Stimulated activated CD4-positive, alpha-beta T cell treated with anti-CD3 and anti-CD28 coated beads, Interleukin-4, amount 100 ng/mL, for 4 hours (primary cell): ENCODE results near the gene GSKIP.
"Not testable (repeated sequence)": the region's sequence is repeated elsewhere in the genome, so short reads cannot be mapped to it uniquely, and the experiment has no call there.

ENCODE experiments used
- DNase-seq, 2 experiments: peaks; one replicate each; pipeline ENCODE4 v3.0.0-alpha.2; 2020

GSKIP gene

GRCh38 chr14:96362965-96363750, at the start of gene GSKIP, which contains the start of gene ATG2B:
GSKIP (plus strand) TSS chr14:96363526; CDS start chr14:96382248, 18,722 bp downstream.
ATG2B (minus strand) TSS chr14:96363341; CDS start chr14:96362976, 365 bp downstream.
- DNase-seq: peak; percentile 96 to 98

- no peak for DNase-seq
Measured at GRCh38 chr14:96316087-96316486, 47.2 kb upstream of the GSKIP start.

GRCh38 chr14:96318836-96319235, 44.5 kb upstream of the GSKIP start:
- DNase-seq: no peak

GRCh38 chr14:96320605-96321004, 42.7 kb upstream of the GSKIP start:
- no peak for DNase-seq

GRCh38 chr14:96324219-96324618, 39.1 kb upstream of the GSKIP start:
- no peak for DNase-seq

DNA sequence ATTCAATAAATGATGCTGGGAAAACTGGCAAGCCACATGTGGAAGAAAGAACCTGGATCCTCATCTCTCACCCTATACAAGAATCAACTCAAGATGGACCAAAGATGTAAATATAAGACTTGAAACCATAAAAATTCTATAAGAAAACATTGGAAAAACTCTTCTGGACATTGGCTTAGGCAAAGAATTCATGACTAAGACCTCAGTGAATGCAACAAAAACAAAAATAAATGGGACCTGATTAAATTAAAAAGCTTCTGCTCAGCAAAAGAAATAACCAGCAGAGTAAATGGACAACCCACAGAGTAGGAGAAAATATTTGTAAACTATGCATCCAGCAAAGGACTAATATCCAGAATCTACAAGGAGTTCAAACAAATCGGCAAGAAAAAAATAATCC, 24.8 kb upstream of the GSKIP start:
- no peak for DNase-seq

GRCh38 chr14:96341323-96341722, 22.0 kb upstream of the GSKIP start:
- DNase-seq: no peak

- DNase-seq: no peak
Measured at GRCh38 chr14:96345669-96346068, 17.7 kb upstream of the GSKIP start.

- not testable (repeated sequence) for DNase-seq
Measured at GRCh38 chr14:96347957-96348356, 15.4 kb upstream of the GSKIP start.

DNA sequence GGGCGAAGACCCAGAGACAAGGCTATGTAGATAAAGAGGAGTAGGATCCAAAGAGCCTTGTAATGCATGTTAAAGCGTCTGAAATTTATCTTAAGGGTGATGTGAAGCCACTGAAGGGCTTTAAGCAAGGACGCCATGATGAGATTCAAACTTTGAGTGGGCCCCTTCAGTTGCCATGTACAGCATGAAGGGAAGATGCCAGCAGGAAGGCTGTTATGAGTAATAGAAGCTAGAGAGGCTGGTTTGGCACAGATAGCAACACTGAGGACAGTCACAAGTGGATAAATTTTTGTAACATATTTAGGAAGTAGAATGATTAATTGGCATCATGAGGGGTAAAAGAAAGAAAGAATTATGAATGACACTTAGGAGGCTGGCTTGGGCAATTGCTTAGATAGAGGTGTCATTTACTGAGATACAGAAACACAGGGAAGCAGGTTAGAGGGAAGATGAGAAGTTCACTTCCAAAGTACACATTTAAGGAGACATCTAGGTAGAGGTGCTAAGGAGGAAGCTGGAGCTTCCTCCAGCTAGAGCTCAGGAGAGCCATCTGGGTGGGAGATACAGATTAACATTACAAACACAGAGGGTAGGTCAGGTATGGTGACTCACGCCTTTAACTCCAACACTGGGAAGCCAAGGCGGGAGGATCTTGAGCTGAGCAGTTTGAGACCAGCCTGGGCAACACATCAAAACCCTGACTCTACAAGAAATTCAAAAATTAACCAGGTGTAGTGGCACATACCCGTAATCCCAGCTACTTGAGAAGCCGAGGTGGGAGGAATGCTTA, 13.8 kb upstream of the GSKIP start:
- no peak for DNase-seq

DNA sequence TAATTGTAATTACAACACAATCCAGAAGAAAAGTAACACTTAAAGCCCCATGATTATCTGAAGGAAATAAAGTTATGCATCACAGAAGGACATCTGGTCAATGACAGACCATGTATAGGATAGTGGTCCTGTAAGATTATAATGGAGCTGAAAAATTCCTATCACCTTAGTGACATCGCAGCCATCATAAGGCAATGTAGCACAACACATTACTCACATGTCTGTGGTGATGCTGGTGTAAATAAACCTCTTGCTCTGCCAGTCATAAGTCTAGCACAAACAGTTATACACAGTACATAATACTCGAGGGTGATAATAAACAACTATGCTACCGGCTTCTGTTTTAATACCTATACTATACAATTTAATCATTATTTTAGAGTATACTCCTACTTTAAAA, 11.3 kb upstream of the GSKIP start:
- DNase-seq: no peak

DNA sequence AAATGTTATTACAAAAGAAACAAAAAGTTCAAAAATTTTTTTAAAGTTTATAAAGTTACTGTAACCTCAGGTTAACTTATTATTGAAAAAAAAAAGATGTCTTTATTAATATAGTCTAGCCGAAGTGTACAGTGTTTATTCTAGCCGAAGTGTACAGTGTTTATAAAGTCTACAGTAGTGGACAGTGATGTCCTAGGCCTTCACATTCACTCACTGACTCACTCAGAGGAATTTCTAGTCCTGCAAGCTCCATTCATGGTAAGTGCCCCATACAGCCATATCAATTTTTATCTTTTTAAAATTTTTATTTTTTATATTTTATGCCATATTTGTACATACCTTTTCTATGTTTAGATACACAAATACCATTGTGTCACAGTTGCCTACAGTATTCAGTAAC, 10.6 kb upstream of the GSKIP start:
- no peak for DNase-seq

GRCh38 chr14:96354246-96354645, 9.1 kb upstream of the GSKIP start:
- DNase-seq: no peak

DNA sequence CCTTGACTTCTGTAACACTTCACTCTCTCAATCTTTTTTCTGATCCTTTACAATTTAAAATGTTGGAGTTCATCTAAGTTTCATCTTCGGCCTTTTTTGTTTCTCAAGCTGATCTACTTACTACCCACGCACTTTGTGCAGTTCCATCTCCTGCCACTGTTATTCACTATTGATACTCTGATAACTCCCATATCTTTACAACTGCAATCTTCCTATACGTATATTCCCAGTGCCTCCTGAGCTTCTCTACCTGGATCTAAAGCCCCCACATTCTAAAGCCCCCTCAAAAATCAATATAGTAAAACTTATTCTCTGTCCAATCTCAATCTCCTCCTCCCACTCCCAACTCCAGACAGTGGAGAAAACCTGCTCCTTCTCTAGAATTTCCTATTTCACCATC, 6.1 kb upstream of the GSKIP start:
- DNase-seq: no peak

GRCh38 chr14:96359959-96360358, 3.4 kb upstream of the GSKIP start:
- no peak for DNase-seq

DNA sequence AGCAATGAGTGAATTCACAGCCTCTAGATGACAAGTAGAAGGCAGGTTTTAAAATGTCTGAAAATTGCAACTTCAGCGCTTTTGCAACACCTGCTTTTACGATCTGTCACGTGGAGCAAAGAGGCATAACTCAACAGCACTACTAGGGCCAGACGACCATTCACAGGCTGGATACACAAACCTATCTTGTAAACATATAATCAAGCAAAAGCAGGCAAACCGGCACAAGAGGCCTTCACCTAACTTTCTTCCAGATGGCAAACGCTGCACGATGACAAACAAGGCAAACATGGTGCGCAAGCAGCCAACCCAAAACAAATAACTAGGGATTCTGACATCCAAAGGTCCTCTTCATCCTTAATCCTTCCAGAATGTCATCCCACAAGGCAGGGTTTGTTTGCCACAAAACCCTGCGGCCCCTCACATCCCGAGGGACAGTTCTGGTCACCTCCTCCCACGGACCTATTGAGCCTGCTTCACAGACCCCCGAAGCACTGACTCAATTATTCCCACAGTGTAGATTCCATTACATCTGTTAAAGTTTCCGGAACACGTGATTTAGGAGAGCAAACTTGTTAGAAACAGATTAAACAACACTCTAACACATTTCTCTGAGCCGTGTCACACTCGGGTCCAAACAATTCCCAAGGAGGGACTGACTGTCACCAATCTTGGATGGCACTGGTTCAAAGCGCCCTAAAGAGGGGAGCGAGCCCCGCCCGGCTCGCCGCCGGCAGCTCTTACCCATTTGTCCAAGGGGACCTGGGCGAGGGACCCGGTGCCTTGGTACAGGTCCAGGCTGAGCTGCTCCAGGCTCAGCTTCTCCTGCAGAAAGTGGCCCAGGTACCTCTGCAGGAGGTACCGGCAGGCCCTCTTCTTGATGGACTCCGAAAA, 1.0 kb upstream of the GSKIP start:
- peak; percentile 24 to 49 for DNase-seq

GRCh38 chr14:96363751-96364336, 518 bp downstream of the GSKIP start:
- peak; percentile 22 to 33 for DNase-seq

DNA sequence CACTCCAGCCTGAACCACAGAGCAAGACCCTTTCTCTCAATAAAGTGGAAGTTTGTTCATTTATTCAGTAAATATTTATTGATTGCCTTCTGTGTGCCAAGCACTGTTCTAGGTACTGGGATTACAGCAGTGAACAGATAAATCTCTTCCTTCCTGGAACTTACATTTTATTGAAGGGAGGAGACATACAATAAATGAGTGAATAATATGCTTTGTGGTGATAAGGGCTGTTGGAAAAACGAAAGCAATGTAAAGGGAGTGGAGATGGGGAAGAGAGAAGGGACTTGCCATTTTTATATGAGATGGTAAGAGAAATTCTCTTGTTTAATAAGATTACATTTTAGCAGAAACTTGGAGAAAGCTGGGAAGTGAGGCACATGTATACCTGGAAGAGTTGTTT, 1.6 kb downstream of the GSKIP start:
- no peak for DNase-seq

DNA sequence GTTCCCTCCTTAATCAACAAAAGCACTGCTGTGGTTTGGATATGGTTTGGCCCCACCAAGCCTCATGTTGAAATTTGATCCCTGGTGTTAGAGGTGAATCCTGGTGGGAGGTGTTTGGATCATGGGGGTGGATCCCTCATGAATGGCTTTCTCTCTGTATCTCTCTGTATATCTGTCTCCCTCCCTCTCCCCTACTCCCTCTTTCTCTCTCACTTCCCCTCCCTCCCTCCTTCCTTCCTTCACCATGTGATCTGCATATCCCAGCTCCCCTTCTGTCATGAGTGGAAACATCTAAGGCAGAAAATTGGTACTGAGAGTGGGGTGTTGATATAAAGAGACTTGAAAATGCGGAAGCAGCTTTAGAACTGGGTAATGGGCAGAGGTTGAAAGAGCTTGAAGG, 5.2 kb downstream of the GSKIP start:
- no peak for DNase-seq

DNA sequence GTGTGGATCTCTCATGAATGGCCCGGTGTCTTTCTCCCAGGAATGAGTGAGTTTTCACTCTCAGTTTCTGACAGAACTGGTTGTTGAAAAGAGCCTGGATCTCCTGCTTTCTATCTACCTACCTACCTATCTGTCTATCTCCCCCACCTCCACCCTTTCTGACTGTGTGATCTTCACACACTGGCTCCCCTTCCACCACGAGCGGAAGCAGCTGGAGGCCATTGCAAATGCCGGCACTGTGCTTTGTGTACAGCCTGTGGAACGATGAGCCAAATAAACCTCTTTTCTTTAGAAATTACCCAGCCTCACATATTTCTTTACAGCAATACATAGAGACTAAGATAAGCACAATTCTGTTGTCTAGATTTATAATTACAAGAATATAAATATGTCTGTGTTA, 7.2 kb downstream of the GSKIP start:
- DNase-seq: no peak

DNA sequence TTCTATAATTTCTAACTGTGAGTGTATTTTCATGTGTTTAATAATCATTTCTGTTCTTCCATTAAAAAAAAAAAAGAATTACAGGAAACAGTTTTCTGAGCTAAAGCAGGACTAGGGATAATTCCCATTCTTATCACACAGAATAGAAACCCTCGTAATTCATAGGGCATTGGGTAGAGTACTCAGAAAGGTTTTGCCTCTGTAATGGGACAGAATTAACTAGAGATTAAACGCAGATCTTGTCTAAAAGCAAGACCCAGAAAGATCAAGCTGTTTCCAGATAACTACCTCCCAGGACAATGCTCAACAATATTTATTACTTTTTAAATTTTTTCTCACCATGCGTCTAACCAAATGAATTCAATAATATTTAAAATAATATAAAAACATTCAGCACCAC, 10.2 kb downstream of the GSKIP start:
- DNase-seq: no peak

DNA sequence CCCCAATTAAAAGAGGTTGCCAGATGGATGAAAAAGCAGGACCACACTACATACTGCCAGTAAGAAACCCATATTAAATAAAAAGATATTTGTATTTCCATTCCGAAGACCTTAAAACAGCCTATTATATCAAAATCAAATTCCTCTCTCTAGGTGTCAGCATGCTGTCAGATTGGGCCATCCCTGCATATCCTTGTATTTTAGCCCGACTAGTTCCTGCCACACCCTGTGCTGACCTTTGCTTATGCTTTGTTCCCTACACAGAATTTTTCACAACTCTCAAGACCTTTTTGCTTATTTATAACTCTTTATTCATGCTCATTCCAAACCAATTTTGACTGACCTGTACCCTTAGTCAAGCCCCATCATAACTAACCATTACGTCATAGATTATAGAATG, 12.8 kb downstream of the GSKIP start:
- DNase-seq: no peak

- no peak for DNase-seq
Measured at GRCh38 chr14:96380735-96381134, 17.4 kb downstream of the GSKIP start.
